DOHH2 (cell line): ENCODE measurements around the gene FAM9C.

ENCODE experiments used
- H3F3A ChIP-seq: fragments of 200-600 bp; sonication (generic), shearing (Covaris generic); 2 replicates; pipeline ENCODE4 v1.6.0; 2016; ENCODE audit warnings: antibody characterized with exemption, mild to moderate bottlenecking; ENCODE audit not compliant: control insufficient read depth, insufficient read depth
- H3K27ac ChIP-seq: fragments of 200-600 bp; sonication (generic); 2 replicates; pipeline ENCODE4 v1.5.1; 2014; ENCODE audit warnings: low read depth, mild to moderate bottlenecking, low read length, moderate library complexity
- H3K27me3 ChIP-seq: fragments of 200-600 bp; sonication (generic); 2 replicates; pipeline ENCODE4 v1.6.1; 2014; ENCODE audit warnings: mild to moderate bottlenecking, low read length, mixed read lengths; ENCODE audit not compliant: control insufficient read depth
- H3K36me3 ChIP-seq: fragments of 200-600 bp; sonication (generic); 2 replicates; pipeline ENCODE4 v1.6.1; 2014; ENCODE audit warnings: mild to moderate bottlenecking, low read length, moderate library complexity, mixed read lengths; ENCODE audit not compliant: control insufficient read depth
- H3K4me1 ChIP-seq: fragments of 200-600 bp; sonication (generic); 2 replicates; pipeline ENCODE4 v1.6.1; 2014; ENCODE audit warnings: mild to moderate bottlenecking, low read length, mixed read lengths; ENCODE audit not compliant: control insufficient read depth
- H3K4me2 ChIP-seq: fragments of 200-600 bp; sonication (generic); 2 replicates; pipeline ENCODE4 v1.6.0; 2014; ENCODE audit warnings: mild to moderate bottlenecking, low read length, moderate library complexity
- H3K4me3 ChIP-seq: fragments of 200-600 bp; sonication (generic); 2 replicates; pipeline ENCODE4 v1.5.1; 2014; ENCODE audit warnings: mild to moderate bottlenecking, low read length, mixed read lengths
- H3K79me2 ChIP-seq: fragments of 200-600 bp; sonication (generic); 2 replicates; pipeline ENCODE4 v1.6.1; 2014; ENCODE audit warnings: mild to moderate bottlenecking, low read length, mixed read lengths; ENCODE audit not compliant: control insufficient read depth
- H3K9me2 ChIP-seq: fragments of 200-600 bp; sonication (generic); replicated peaks from 2 replicates; pipeline ENCODE4 v1.6.1; 2014; ENCODE audit warnings: mild to moderate bottlenecking, low read length, mixed read lengths; ENCODE audit not compliant: control insufficient read depth
- H3K9me3 ChIP-seq: fragments of 200-600 bp; sonication (generic); 2 replicates; pipeline ENCODE4 v1.6.1; 2014; ENCODE audit warnings: antibody characterized with exemption, low read length, mixed read lengths; ENCODE audit not compliant: control insufficient read depth, insufficient read depth
- H4K20me1 ChIP-seq: fragments of 200-600 bp; sonication (generic); 2 replicates; pipeline ENCODE4 v1.6.0; 2014; ENCODE audit warnings: low read depth, mild to moderate bottlenecking, antibody characterized with exemption, low read length, moderate library complexity; ENCODE audit not compliant: control insufficient read depth, insufficient read depth
- CTCF ChIP-seq: fragments of 200-600 bp; sonication (generic); IDR thresholded peaks from one replicate; pipeline ENCODE4 v1.5.1; 2014; ENCODE audit warnings: antibody characterized with exemption, mild to moderate bottlenecking, low read depth, low read length; ENCODE audit not compliant: poor library complexity, severe bottlenecking
- EZH2phosphoT487 ChIP-seq: fragments of 200-600 bp; sonication (generic); IDR thresholded peaks from 2 replicates; pipeline ENCODE4 v1.6.1; 2017; ENCODE audit warnings: borderline replicate concordance, mild to moderate bottlenecking, antibody characterized with exemption, low read length, moderate library complexity, mixed read lengths

The FAM9C gene

GRCh38 chrX:13081395-13082205 lies 37.2 kb upstream of the FAM9C start:
- Histone ChIP-seq H3K9me3 (no peaks in the 10 kb centered on the region), H3K4me2 (peak overlapping the region; percentile 79), H4K20me1 (no peaks in the 10 kb centered on the region), H3F3A (peaks cover 45% of the 10 kb centered on the region), H3K36me3 (no peaks in the 10 kb centered on the region; the same call in 1 of the 2 replicates), H3K27me3 (no peaks in the 10 kb centered on the region), H3K9me2 (no peaks in the 10 kb centered on the region), H3K79me2 (0 out of 2 replicates have a peak, but pooled peaks cover 3% of the 10 kb centered on the region), H3K4me3 (peak overlapping the region; percentile 64), H3K4me1 (peaks cover 99% of the 10 kb centered on the region), H3K27ac (peak overlapping the region; percentile 98)
- no peak for TF ChIP-seq EZH2phosphoT487
- no peak for TF ChIP-seq CTCF

- no peaks in the 10 kb centered on the region for H3K9me3 ChIP-seq
- H3F3A ChIP-seq, result peaks cover 41% of the 10 kb centered on the region
- H3K9me2 ChIP-seq, result no peaks in the 10 kb centered on the region
- H3K4me2 ChIP-seq, result peak overlapping the region; percentile 79
- no peaks in the 10 kb centered on the region for H3K79me2 ChIP-seq
- H3K4me1 ChIP-seq, result peaks cover 99% of the 10 kb centered on the region
- TF ChIP-seq EZH2phosphoT487 (no peak), CTCF (no peak)
- H3K4me3 ChIP-seq, result peak overlapping the region; percentile 31
- H3K36me3 ChIP-seq, result no peaks in the 10 kb centered on the region; the same call in 1 of the 2 replicates
- H3K27ac ChIP-seq, result peak overlapping the region; percentile 98
- no peaks in the 10 kb centered on the region for H4K20me1 ChIP-seq
- no peaks in the 10 kb centered on the region for H3K27me3 ChIP-seq
Measured at GRCh38 chrX:13080128-13080795, 35.8 kb upstream of the FAM9C start.

- Histone ChIP-seq H3F3A (peaks cover 33% of the 10 kb centered on the region), H3K4me1 (peaks cover 99% of the 10 kb centered on the region), H3K79me2 (no peaks in the 10 kb centered on the region), H3K4me2 (peak overlapping the region; percentile 79), H3K27ac (peak overlapping the region; percentile 98), H3K9me2 (no peaks in the 10 kb centered on the region), H3K36me3 (no peaks in the 10 kb centered on the region; the same call in 1 of the 2 replicates), H3K4me3 (peak overlapping the region; percentile 37), H3K9me3 (no peaks in the 10 kb centered on the region), H4K20me1 (no peaks in the 10 kb centered on the region), H3K27me3 (no peaks in the 10 kb centered on the region)
- TF ChIP-seq EZH2phosphoT487, result no peak
- no peak for TF ChIP-seq CTCF
Measured at GRCh38 chrX:13078739-13079444, 34.5 kb upstream of the FAM9C start.
